ENCODE results near the gene MAST4. TPM values are rescaled to one million over a fixed set of nuclear protein-coding genes. Genes with fewer than 3 reads are reported as not detected.

MAST4 gene
- total RNA-seq, 1 experiment from 2014 or later, result 26.5 TPM

GRCh38 chr5:67206929-67207328 is 610.7 kb downstream of the MAST4 start:
- Mint-ChIP-seq H3K27me3 (ENCODE audit: insufficient read depth, unreplicated experiment) (no peaks in the 10 kb centered on the region), H3K4me3 (ENCODE audit: unreplicated experiment) (peak overlapping the region; percentile 16), H3K36me3 (ENCODE audit: insufficient read depth, unreplicated experiment) (no peaks in the 10 kb centered on the region), H3K27ac (ENCODE audit: low read depth, unreplicated experiment) (peak overlapping the region; percentile 89), H3K4me1 (ENCODE audit: insufficient read depth, unreplicated experiment) (peaks cover 36% of the 10 kb centered on the region), H3K9me3 (ENCODE audit: unreplicated experiment) (no peaks in the 10 kb centered on the region)
- TF ChIP-seq, protein P1, sequence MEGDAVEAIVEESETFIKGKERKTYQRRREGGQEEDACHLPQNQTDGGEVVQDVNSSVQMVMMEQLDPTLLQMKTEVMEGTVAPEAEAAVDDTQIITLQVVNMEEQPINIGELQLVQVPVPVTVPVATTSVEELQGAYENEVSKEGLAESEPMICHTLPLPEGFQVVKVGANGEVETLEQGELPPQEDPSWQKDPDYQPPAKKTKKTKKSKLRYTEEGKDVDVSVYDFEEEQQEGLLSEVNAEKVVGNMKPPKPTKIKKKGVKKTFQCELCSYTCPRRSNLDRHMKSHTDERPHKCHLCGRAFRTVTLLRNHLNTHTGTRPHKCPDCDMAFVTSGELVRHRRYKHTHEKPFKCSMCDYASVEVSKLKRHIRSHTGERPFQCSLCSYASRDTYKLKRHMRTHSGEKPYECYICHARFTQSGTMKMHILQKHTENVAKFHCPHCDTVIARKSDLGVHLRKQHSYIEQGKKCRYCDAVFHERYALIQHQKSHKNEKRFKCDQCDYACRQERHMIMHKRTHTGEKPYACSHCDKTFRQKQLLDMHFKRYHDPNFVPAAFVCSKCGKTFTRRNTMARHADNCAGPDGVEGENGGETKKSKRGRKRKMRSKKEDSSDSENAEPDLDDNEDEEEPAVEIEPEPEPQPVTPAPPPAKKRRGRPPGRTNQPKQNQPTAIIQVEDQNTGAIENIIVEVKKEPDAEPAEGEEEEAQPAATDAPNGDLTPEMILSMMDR (IDR thresholded peaks at IDR 0.05; ENCODE audit: unreplicated experiment), result no peak
- ChIA-PET CTCF (interaction anchor here (0.6 to 11.7 kb wide), 13 partner anchors 9 to 1010 kb away, joined by 3 to 220 read pairs (median 4); no protein-coding TSS in a partner anchor), POLR2A (interaction anchor here (0.6 to 5.0 kb wide), 12 partner anchors 16 to 1227 kb away, joined by 3 to 63 read pairs (median 4); no protein-coding TSS in a partner anchor)
- peak; percentile 93 for DNase-seq (ENCODE audit: unreplicated experiment)
- no TSS peak for BruUV-seq (replicated peaks)
- intact Hi-C loops (cut with micrococcal nuclease), result loop anchor here (5.0 kb wide), 2 partner anchors 195 to 900 kb away; no protein-coding TSS in a partner anchor

GRCh38 chr5:67208403-67208802 is 612.2 kb downstream of the MAST4 start:
- intact Hi-C loops (cut with micrococcal nuclease), result loop anchor here (2.0 to 5.0 kb wide), 3 partner anchors 196 to 901 kb away; no protein-coding TSS in a partner anchor
- Mint-ChIP-seq H3K27ac (ENCODE audit: low read depth, unreplicated experiment) (peak overlapping the region; percentile 89), H3K4me3 (ENCODE audit: unreplicated experiment) (no peak overlapping the region), H3K27me3 (ENCODE audit: insufficient read depth, unreplicated experiment) (no peaks in the 10 kb centered on the region), H3K9me3 (ENCODE audit: unreplicated experiment) (no peaks in the 10 kb centered on the region), H3K36me3 (ENCODE audit: insufficient read depth, unreplicated experiment) (no peaks in the 10 kb centered on the region), H3K4me1 (ENCODE audit: insufficient read depth, unreplicated experiment) (peaks cover 44% of the 10 kb centered on the region)
- CTCF ChIA-PET, result interaction anchor here (0.6 to 11.7 kb wide), 14 partner anchors 13 to 1047 kb away, joined by 3 to 220 read pairs (median 4); no protein-coding TSS in a partner anchor
- no peak for DNase-seq (ENCODE audit: unreplicated experiment)
- TF ChIP-seq, protein P1 (IDR thresholded peaks at IDR 0.05; ENCODE audit: unreplicated experiment), result no peak
- no TSS peak for BruUV-seq (replicated peaks)
- POLR2A ChIA-PET, result interaction anchor here (0.7 to 5.0 kb wide), 5 partner anchors 34 to 388 kb away, joined by 3 to 63 read pairs (median 7); no protein-coding TSS in a partner anchor

DNA sequence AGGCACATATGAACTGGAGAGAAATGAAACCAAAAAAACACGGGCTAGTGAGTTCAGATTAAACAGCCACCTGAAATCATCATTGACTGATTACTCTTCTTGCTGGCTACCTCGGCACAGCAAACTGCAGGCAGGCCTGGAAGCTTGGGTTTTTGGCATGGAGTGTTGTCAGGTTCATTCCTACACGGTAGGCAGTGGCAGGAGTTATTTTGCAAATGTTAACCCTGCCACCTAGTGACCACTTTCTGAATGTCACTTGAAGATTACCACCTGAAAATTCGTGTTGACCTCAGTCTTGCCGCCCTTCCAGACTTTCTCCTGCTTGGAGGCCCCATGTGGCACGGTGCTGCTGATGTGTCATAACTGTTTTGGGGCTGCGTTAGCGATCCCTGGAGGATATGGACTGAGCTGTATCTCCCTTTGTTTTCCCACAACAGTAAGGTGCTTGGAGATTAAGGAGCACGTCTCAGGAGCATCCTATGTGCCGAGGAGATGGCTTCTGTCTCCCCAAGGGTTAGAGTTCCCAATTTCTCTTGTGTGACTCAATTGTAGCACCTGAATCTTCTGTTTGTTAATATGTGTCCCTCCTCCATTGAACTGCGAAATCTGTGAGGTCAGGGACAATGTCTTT is 613.1 kb downstream of the MAST4 start:
- intact Hi-C loops (cut with micrococcal nuclease), result loop anchor here (1.0 to 5.0 kb wide), 8 partner anchors 43 to 902 kb away; no protein-coding TSS in a partner anchor
- ChIA-PET POLR2A (interaction anchor here (0.6 to 5.0 kb wide), 4 partner anchors 41 to 194 kb away, joined by 3 to 63 read pairs (median 24); no protein-coding TSS in a partner anchor), CTCF (interaction anchor here (0.5 to 11.7 kb wide), 15 partner anchors 12 to 1043 kb away, joined by 3 to 220 read pairs (median 4); no protein-coding TSS in a partner anchor)
- no peak overlapping the region for H3K4me3 Mint-ChIP-seq (ENCODE audit: unreplicated experiment)
- no peaks in the 10 kb centered on the region for H3K27me3 Mint-ChIP-seq (ENCODE audit: insufficient read depth, unreplicated experiment)
- no peaks in the 10 kb centered on the region for H3K9me3 Mint-ChIP-seq (ENCODE audit: unreplicated experiment)
- TF ChIP-seq, protein P1 (IDR thresholded peaks at IDR 0.05; ENCODE audit: unreplicated experiment), result peak; percentile 69
- no peak overlapping the region for H3K27ac Mint-ChIP-seq (ENCODE audit: low read depth, unreplicated experiment)
- peak; percentile 88 for DNase-seq (ENCODE audit: unreplicated experiment)
- H3K36me3 Mint-ChIP-seq (ENCODE audit: insufficient read depth, unreplicated experiment), result no peaks in the 10 kb centered on the region
- H3K4me1 Mint-ChIP-seq (ENCODE audit: insufficient read depth, unreplicated experiment), result peaks cover 48% of the 10 kb centered on the region
- BruUV-seq (replicated peaks), result no TSS peak

DNA sequence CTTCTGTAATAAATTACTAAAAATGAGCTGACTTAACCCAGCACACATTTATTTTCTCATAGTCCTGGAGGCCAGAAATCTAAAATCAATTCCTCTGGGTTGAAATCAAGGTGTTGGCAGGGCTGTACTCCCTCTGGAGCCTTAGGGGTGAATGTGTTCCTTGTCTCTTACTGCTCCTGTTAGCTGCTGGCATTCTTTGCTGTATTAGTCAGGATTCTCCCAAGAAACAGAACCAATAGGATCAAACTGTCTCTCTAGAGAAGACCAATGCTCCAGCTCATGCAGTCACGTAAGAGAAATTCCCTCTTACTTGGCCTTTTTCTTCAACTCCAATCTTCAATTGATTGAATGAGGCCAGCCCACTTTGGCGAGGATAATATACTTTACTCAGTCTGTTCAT is 615.7 kb downstream of the MAST4 start:
- Mint-ChIP-seq H3K9me3 (ENCODE audit: unreplicated experiment) (no peaks in the 10 kb centered on the region), H3K36me3 (ENCODE audit: insufficient read depth, unreplicated experiment) (no peaks in the 10 kb centered on the region), H3K27me3 (ENCODE audit: insufficient read depth, unreplicated experiment) (no peaks in the 10 kb centered on the region), H3K27ac (ENCODE audit: low read depth, unreplicated experiment) (peak overlapping the region; percentile 52), H3K4me1 (ENCODE audit: insufficient read depth, unreplicated experiment) (peaks cover 35% of the 10 kb centered on the region), H3K4me3 (ENCODE audit: unreplicated experiment) (no peak overlapping the region)
- ChIA-PET CTCF (interaction anchor here (0.6 to 11.7 kb wide), 5 partner anchors 19 to 1005 kb away, joined by 3 to 220 read pairs (median 4); no protein-coding TSS in a partner anchor), POLR2A (interaction anchor here (0.6 to 1.8 kb wide), 4 partner anchors 14 to 50 kb away, joined by 3 to 6 read pairs (median 4); no protein-coding TSS in a partner anchor)
- BruUV-seq (replicated peaks), result no TSS peak
- intact Hi-C loops (cut with micrococcal nuclease), result no loop called here
- TF ChIP-seq, protein P1 (IDR thresholded peaks at IDR 0.05; ENCODE audit: unreplicated experiment), result no peak
- peak; percentile 70 for DNase-seq (ENCODE audit: unreplicated experiment)
